HCT116 (cell line): ENCODE results near the gene OR11A1. TPM values are rescaled to one million over a fixed set of nuclear protein-coding genes. Genes with fewer than 3 reads are reported as not detected.

Experiments used
- ATAC-seq: fragments of 200-7000 bp; cut with Tn5 transposase; 2 replicates; pipeline ENCODE4 v1.9.1; 2020; ENCODE audit warnings: mild to moderate bottlenecking, moderate library complexity
- BruUV-seq: library from RNA; stranded (reverse); fragments of 400-500 nt; replicated peaks from 2 replicates; lab custom pipeline; 2021; lab: Mats Ljungman, UMichigan
- CTCF ChIA-PET: fragments of 300-600 bp; sonication (Branson Sonifier 250); formaldehyde crosslinking; loops from one replicate; lab custom pipeline; 2021; ENCODE audit warnings: antibody characterized with exemption; lab: Charles Lee
- POLR2A ChIA-PET: fragments of 300-600, 350-600 bp; sonication (Branson Sonifier 250); formaldehyde crosslinking; loops from one replicate; lab custom pipeline; 2021; ENCODE audit warnings: antibody characterized with exemption; lab: Charles Lee
- RAD21 ChIA-PET, 2 experiments: fragments of 300-600 bp; sonication (Branson Sonifier 250); formaldehyde crosslinking; loops; one replicate each; lab custom pipeline; 2023; ENCODE audit warnings: low total read pairs in 2 of 2; ENCODE audit not compliant: uncharacterized antibody in 2 of 2, unreplicated experiment in 2 of 2, low non-redundant PET in 1 of 2; lab: Charles Lee
- DNase-seq: peaks from one replicate; pipeline ENCODE4 v3.0.0-alpha.2; 2010; ENCODE audit warnings: low read depth, low spot score
- H2AFZ ChIP-seq: fragments of 200-600 bp; shearing (Covaris generic), sonication (generic); 2 replicates; pipeline ENCODE4 v1.6.1; 2017; ENCODE audit warnings: low read depth, mixed run types, mixed read lengths, antibody characterized with exemption, low read length; ENCODE audit not compliant: poor library complexity, severe bottlenecking
- H3K27ac ChIP-seq: 2 replicates; pipeline ENCODE4 v1.5.1; 2012; ENCODE audit warnings: low read depth, low read length
- H3K27me3 ChIP-seq: fragments of 200-600 bp; sonication (generic); 2 replicates; pipeline ENCODE4 v1.6.1; 2016; ENCODE audit warnings: mixed run types, low read length, mixed read lengths; ENCODE audit not compliant: insufficient read depth
- H3K36me3 ChIP-seq, 2 experiments: fragments of 200-500 bp in 1 of 2; fragments of 200-600 bp in 1 of 2; sonication (Bioruptor generic) in 1 of 2; sonication (generic) in 1 of 2; 2 replicates each; pipeline versions ENCODE4 v1.5.1 to v1.6.1; 2014 to 2016; ENCODE audit warnings: low read length in 2 of 2, inconsistent platforms in 1 of 2, mixed read lengths in 1 of 2, mixed run types in 1 of 2; ENCODE audit not compliant: insufficient read depth in 2 of 2, control insufficient read depth in 1 of 2
- H3K4me1 ChIP-seq, 2 experiments: fragments of 200-600 bp in 1 of 2; sonication (generic) in 1 of 2; 2 replicates each; pipeline versions ENCODE4 v1.5.1 to v1.6.1; 2012 to 2017; ENCODE audit warnings: low read length in 2 of 2, inconsistent platforms in 1 of 2, mild to moderate bottlenecking in 1 of 2, mixed read lengths in 1 of 2, mixed run types in 1 of 2, moderate library complexity in 1 of 2; ENCODE audit not compliant: insufficient read depth in 2 of 2, control insufficient read depth in 1 of 2
- H3K4me2 ChIP-seq: fragments of 200-600 bp; sonication (generic); 2 replicates; pipeline ENCODE4 v1.6.1; 2017; ENCODE audit warnings: mixed run types, low read length, mixed read lengths
- H3K4me3 ChIP-seq, 2 experiments: fragments of 200-600 bp in 1 of 2; sonication (generic) in 1 of 2; replicated peaks in 1 of 2; 2 replicates each; pipeline ENCODE4 v1.5.1; 2011 to 2016; ENCODE audit warnings: low read length in 2 of 2, control low read depth in 1 of 2, low read depth in 1 of 2, mild to moderate bottlenecking in 1 of 2, mixed read lengths in 1 of 2, mixed run types in 1 of 2
- H3K79me2 ChIP-seq: fragments of 200-600 bp; sonication (generic); 2 replicates; pipeline ENCODE4 v1.6.1; 2017; ENCODE audit warnings: mild to moderate bottlenecking, mixed run types, low read length, moderate library complexity, mixed read lengths; ENCODE audit not compliant: insufficient read depth
- H3K9ac ChIP-seq: fragments of 200-600 bp; sonication (generic); 2 replicates; pipeline ENCODE4 v1.6.1; 2016; ENCODE audit warnings: low read length, mixed read lengths
- H3K9me2 ChIP-seq: fragments of 200-600 bp; sonication (generic), shearing (Covaris generic); 2 replicates; pipeline ENCODE4 v1.6.1; 2017; ENCODE audit warnings: mixed run types, mild to moderate bottlenecking, moderate library complexity; ENCODE audit not compliant: insufficient read depth
- H3K9me3 ChIP-seq, 2 experiments: fragments of 200-500 bp in 1 of 2; fragments of 200-600 bp in 1 of 2; sonication (Bioruptor generic) in 1 of 2; sonication (generic) in 1 of 2; 2 replicates each; pipeline ENCODE4 v1.6.1; 2014 to 2017; ENCODE audit warnings: low read length in 2 of 2, mixed read lengths in 2 of 2, inconsistent platforms in 1 of 2, low read depth in 1 of 2, mild to moderate bottlenecking in 1 of 2, mixed run types in 1 of 2, moderate library complexity in 1 of 2; ENCODE audit not compliant: control insufficient read depth in 1 of 2, insufficient read depth in 1 of 2
- H4K20me1 ChIP-seq: fragments of 200-600 bp; sonication (generic), shearing (Covaris generic); 2 replicates; pipeline ENCODE4 v1.6.1; 2017; ENCODE audit warnings: mixed run types, mild to moderate bottlenecking, moderate library complexity; ENCODE audit not compliant: insufficient read depth
- ELF1 ChIP-seq: IDR thresholded peaks from 2 replicates; pipeline ENCODE4 v1.6.1; 2012; ENCODE audit warnings: low read depth, borderline replicate concordance
- EZH2 ChIP-seq: fragments of 200-600 bp; sonication (generic); IDR thresholded peaks from 2 replicates; pipeline ENCODE4 v1.6.1; 2017; ENCODE audit warnings: antibody characterized with exemption, mixed run types
- EZH2phosphoT487 ChIP-seq: fragments of 200-600 bp; IDR thresholded peaks from 2 replicates; pipeline ENCODE4 v1.6.1; 2018; ENCODE audit warnings: antibody characterized with exemption, borderline replicate concordance
- MAX ChIP-seq: IDR thresholded peaks from 2 replicates; pipeline ENCODE4 v1.6.1; 2012
- RAD21 ChIP-seq: IDR thresholded peaks from 2 replicates; pipeline ENCODE4 v1.6.1; 2012; ENCODE audit warnings: low read depth, mild to moderate bottlenecking
- SIN3A ChIP-seq: IDR thresholded peaks from 2 replicates; pipeline ENCODE4 v1.6.1; 2012; ENCODE audit warnings: low read depth
- SP1 ChIP-seq: IDR thresholded peaks from 2 replicates; pipeline ENCODE4 v1.6.1; 2012; ENCODE audit warnings: low read depth
- SRF ChIP-seq: IDR thresholded peaks from 2 replicates; pipeline ENCODE4 v1.6.1; 2012; ENCODE audit warnings: low read depth
- YY1 ChIP-seq: IDR thresholded peaks from 2 replicates; pipeline ENCODE4 v1.6.1; 2011; ENCODE audit warnings: low read length, low read depth, moderate library complexity, mild to moderate bottlenecking; ENCODE audit not compliant: insufficient replicate concordance; ENCODE audit errors: extremely low read depth
- ZBTB33 ChIP-seq: IDR thresholded peaks from 2 replicates; pipeline ENCODE4 v1.6.1; 2011; ENCODE audit warnings: mild to moderate bottlenecking, low read length, moderate library complexity; ENCODE audit not compliant: insufficient replicate concordance; ENCODE audit errors: extremely low read depth
- ZFX ChIP-seq: fragments of 450-650 bp; IDR thresholded peaks from 2 replicates; pipeline ENCODE4 v1.6.1; 2017
- intact Hi-C: fragments of 100-400 bp; cut with micrococcal nuclease; formaldehyde crosslinking; loops from 2 replicates; pipeline ENCODE4 v1.10.0; 2022
- total RNA-seq: library from RNA; stranded (reverse); gene quantifications from one replicate; pipeline ENCODE4 v1.2.1, GENCODE V29; 2021; ENCODE audit not compliant: unreplicated experiment
- TF ChIP-seq, protein P1 (sequence below), 3 experiments: fragments of 200-600 bp in 1 of 3; sonication (generic) in 1 of 3; IDR thresholded peaks in 2 of 3; conservative IDR thresholded peaks in 1 of 3; 2 replicates each; pipeline ENCODE4 v1.5.1; 2012 to 2017; ENCODE audit warnings: low read depth in 2 of 3, low read length in 2 of 3, antibody characterized with exemption in 1 of 3, borderline replicate concordance in 1 of 3, control low read depth in 1 of 3, mild to moderate bottlenecking in 1 of 3, mixed read lengths in 1 of 3, mixed run types in 1 of 3, moderate library complexity in 1 of 3; ENCODE audit not compliant: insufficient read depth in 1 of 3

OR11A1 gene
- total RNA-seq, 1 experiment from 2014 or later, result not detected

DNA sequence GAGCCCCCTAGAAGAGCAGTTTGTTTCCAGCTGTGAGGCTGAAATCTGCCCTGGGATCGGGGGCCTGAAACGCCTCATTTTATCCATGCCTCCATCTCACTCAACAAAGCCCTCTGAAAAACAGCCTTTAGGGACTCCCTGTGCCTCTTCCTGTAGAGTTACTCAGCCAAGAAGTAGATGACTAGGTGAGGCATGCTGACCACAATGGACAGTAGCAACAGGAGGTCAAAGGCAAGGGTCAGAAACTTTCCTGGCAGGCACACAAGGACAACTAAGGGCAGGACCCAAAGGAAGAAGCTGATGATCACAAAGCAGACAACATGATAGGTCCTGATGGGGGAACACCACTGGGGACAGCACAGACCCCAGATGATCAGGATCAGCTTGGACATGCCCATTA is 18.1 kb upstream of the OR11A1 start (continued):
- TF ChIP-seq SP1, result no peak
- no peak for TF ChIP-seq RAD21

- no peak for ATAC-seq
- Histone ChIP-seq H3K4me1 (0 out of 4 replicates have a peak, but pooled peaks cover 0 to 3% of the 10 kb centered on the region in 2 experiments), H3K9me3 (no peaks in the 10 kb centered on the region), H3K27me3 (no peaks in the 10 kb centered on the region), H3K4me2 (no peak overlapping the region), H3K9me2 (no peaks in the 10 kb centered on the region), H3K9ac (no peak overlapping the region), H3K36me3 (no peaks in the 10 kb centered on the region), H3K4me3 (no peak overlapping the region), H3K79me2 (no peaks in the 10 kb centered on the region), H2AFZ (no peak overlapping the region), H3K27ac (no peak overlapping the region), H4K20me1 (no peaks in the 10 kb centered on the region)
- no TSS peak for BruUV-seq
- DNase-seq, result no peak
- TF ChIP-seq ZFX (no peak), YY1 (no peak), SRF (no peak), EZH2 (no peak), MAX (no peak), RAD21 (no peak), ZBTB33 (no peak), SP1 (no peak), SIN3A (no peak), ELF1 (no peak), EZH2phosphoT487 (no peak)
- TF ChIP-seq, protein P1, sequence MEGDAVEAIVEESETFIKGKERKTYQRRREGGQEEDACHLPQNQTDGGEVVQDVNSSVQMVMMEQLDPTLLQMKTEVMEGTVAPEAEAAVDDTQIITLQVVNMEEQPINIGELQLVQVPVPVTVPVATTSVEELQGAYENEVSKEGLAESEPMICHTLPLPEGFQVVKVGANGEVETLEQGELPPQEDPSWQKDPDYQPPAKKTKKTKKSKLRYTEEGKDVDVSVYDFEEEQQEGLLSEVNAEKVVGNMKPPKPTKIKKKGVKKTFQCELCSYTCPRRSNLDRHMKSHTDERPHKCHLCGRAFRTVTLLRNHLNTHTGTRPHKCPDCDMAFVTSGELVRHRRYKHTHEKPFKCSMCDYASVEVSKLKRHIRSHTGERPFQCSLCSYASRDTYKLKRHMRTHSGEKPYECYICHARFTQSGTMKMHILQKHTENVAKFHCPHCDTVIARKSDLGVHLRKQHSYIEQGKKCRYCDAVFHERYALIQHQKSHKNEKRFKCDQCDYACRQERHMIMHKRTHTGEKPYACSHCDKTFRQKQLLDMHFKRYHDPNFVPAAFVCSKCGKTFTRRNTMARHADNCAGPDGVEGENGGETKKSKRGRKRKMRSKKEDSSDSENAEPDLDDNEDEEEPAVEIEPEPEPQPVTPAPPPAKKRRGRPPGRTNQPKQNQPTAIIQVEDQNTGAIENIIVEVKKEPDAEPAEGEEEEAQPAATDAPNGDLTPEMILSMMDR (IDR thresholded peaks at IDR 0.05 in 2 of 3, conservative IDR thresholded peaks at IDR 0.05 in 1 of 3; ENCODE audit: borderline replicate concordance in 1 of 3, insufficient read depth in 1 of 3, low read depth in 2 of 3, low read length in 2 of 3), result no peak
- RAD21 ChIA-PET, result no interaction called here
- intact Hi-C loops, result no loop called here
- POLR2A ChIA-PET, result no interaction called here
- CTCF ChIA-PET, result no interaction called here
Observed at GRCh38 chr6:29466241-29466640, 9.4 kb upstream of the OR11A1 start.
